Left ventricle myocardium superior (tissue), 1 donor: Measurements from ENCODE around the gene EDC4. TPM values are rescaled to one million over a fixed set of nuclear protein-coding genes. Genes with fewer than 3 reads are reported as not detected.

Experiments
- ATAC-seq: fragments of 200-7000 bp; cut with Tn5 transposase; one replicate; pipeline ENCODE4 v1.9.1; 2020; ENCODE audit warnings: mild to moderate bottlenecking, moderate library complexity
- DNase-seq: peaks from one replicate; pipeline ENCODE4 v3.0.0-alpha.2; 2020
- intact Hi-C: fragments of 100-400 bp; cut with micrococcal nuclease; formaldehyde crosslinking; loops from one replicate; pipeline ENCODE4 v1.11.0; 2022
- total RNA-seq: library from RNA; stranded (reverse); fragmentation: NEBNext Ultra II Directional; extraction: Animal tissue kit (Norgen Biotek cat#: 25700); gene quantifications from one replicate; pipeline ENCODE4 v1.2.1, GENCODE V29; 2021
- donor health status: DM: no; HTN: yes; CAD: no; lungs with severe emphysema.

EDC4 gene
- total RNA-seq, 1 donor from 2014 or later = 31.8 TPM

DNA sequence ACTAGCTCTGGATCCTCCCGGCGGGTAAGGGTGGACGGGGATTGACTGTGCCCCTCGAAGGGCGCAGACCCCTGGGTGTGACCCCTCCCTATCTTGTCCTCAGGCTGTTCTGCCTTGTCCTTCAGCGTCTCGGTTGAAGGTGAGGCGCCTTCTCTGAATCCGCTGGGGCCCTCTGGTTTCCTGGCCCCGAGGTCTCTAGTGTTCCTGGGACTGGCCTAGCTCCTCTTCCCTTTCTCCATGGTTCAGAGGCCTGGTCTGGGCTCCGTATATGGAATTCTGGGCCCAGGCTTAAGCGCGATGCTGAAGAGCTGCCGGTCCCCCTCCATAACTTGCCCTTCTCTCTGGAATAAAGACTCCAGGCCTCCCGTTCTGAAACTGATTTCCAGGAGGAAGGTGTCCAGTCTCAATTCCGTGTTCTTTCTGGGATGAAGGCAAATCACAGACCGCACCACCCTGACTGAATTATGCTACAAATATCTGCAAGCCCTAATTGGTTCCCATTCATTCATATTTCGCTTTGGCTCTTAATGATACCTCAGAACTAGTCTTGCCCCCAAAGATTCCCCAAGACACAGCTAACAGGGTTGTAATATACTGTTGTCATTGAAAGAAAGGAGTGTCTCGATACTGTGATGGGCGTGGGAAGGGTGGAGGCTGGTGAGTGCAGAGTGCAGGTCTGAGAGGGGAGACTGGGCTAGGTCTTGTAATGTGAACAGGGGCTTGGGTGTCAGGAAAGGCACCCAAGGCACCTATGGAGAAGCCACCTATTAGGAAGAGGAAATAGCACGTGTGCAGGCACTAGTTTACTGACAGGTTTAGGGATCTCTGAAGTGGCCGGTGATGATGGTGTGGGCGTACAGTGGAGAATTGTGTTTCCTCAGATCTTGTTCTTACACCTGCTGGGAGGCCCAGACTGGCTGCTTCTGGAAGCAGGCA, 851 bp downstream of the EDC4 start:
- intact Hi-C loops = no loop called here
- ATAC-seq = no peak

DNA sequence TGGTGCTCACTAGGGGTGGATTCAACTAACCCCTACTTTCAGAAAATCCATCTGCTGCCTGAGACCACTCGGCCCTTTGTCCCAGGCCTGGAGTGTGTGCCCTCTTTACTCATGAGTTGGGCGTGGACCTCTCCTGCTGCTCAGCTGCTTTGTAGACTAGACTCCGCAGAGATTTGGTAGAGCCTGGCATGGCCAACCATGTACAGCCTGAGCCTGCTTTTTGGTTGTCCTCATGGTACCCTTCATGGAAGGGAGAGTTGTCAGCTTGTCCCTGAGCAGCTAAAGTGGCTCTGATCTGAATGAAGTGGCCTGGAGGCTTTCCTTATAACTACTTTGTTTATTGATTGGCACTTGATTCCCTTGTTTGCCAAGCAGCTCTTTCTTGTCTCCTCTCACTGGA, 1.5 kb downstream of the EDC4 start:
- no peak for DNase-seq
- ATAC-seq = no peak
- intact Hi-C loops = no loop called here

More for the DNA sequence above, 851 bp downstream of the EDC4 start:
- no peak for DNase-seq

DNA sequence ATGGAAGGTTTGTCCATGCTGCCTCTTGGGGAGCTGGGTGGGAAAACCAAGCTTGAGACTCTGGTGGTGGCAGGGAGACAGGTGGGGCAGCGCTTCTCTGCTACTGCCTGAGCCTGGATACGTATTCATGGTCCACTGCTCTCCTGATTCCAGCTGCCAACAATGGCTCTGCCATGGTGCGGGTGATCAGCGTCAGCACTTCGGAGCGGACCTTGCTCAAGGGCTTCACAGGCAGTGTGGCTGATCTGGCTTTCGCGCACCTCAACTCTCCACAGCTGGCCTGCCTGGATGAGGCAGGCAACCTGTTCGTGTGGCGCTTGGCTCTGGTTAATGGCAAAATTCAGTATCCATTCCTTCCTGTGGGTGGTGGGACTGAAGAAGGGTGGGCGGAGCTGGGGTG, 4.2 kb downstream of the EDC4 start:
- intact Hi-C loops = no loop called here
- ATAC-seq = no peak
- no peak for DNase-seq

DNA sequence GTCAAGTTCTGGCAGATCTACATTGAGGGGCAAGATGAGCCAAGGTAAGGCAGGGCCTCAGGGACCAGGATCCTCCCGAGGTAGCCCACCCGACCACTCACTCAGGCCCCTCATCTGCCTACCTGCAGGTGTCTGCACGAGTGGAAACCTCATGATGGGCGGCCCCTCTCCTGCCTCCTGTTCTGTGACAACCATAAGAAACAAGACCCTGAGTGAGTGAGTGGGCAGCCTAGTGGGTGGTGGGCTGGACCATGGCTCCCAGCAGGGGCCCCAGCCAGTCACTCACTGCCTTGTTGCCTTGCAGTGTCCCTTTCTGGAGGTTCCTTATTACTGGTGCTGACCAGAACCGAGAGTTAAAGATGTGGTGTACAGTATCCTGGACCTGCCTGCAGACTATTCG, 5.4 kb downstream of the EDC4 start:
- ATAC-seq = no peak
- DNase-seq = no peak
- intact Hi-C loops = no loop called here

DNA sequence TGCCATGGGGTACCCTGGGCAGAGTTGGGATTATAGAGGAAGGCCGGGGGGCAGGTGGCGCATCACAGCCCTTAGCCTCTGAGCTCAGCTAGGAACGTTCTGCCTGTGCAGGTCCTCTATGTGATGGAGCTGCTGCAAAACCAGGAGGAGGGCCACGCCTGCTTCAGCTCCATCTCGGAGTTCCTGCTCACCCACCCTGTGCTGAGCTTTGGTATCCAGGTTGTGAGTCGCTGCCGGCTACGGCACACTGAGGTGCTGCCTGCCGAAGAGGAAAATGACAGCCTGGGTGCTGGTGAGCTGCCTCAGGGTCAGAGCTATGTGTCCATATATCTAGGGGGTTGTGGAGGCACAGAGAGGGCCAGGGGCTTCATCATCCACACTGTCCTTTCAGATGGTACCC, 6.0 kb downstream of the EDC4 start:
- DNase-seq = no peak
- ATAC-seq = no peak
- intact Hi-C loops = no loop called here

DNA sequence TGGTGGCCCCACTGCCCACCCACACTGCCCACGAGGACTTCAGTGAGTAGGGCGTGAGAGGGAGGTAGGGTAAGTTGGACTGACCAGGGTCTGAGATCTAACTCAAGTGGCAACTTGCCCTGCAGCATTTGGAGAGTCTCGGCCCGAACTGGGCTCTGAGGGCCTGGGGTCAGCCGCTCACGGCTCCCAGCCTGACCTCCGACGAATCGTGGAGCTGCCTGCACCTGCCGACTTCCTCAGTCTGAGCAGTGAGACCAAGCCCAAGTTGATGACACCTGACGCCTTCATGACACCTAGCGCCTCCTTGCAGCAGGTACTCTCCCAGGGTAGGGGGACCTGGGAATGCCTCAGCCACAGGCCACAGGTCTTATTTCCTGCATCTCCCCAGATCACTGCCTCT, 6.6 kb downstream of the EDC4 start:
- DNase-seq = no peak
- ATAC-seq = no peak
- intact Hi-C loops = no loop called here

DNA sequence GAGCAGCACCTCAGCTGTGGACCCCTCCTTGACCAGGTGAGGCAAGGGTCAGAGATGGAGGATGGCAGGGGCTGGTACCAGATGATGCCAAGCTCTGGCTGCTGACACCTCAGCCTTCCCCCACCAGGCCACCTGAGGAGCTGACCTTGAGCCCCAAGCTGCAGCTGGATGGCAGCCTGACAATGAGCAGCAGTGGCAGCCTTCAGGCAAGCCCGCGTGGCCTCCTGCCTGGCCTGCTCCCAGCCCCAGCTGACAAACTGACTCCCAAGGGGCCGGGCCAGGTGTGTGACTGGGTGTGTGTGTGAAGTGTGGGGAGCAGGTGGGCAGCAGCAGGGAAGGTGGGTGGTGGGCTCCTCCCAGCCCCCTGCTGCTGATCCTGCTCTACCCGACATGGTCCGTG, 7.1 kb downstream of the EDC4 start:
- DNase-seq (no peak), ATAC-seq (no peak)
- intact Hi-C loops = no loop called here

DNA sequence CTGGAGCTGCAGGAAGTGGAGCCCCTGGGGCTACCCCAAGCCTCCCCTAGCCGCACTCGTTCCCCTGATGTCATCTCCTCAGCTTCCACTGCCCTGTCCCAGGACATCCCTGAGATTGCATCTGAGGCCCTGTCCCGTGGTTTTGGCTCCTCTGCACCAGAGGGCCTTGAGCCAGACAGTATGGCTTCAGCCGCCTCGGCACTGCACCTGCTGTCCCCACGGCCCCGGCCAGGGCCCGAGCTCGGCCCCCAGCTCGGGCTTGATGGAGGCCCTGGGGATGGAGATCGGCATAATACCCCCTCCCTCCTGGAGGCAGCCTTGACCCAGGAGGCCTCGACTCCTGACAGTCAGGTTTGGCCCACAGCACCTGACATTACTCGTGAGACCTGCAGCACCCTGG, 7.7 kb downstream of the EDC4 start:
- intact Hi-C loops = no loop called here
- ATAC-seq (no peak), DNase-seq (no peak)

DNA sequence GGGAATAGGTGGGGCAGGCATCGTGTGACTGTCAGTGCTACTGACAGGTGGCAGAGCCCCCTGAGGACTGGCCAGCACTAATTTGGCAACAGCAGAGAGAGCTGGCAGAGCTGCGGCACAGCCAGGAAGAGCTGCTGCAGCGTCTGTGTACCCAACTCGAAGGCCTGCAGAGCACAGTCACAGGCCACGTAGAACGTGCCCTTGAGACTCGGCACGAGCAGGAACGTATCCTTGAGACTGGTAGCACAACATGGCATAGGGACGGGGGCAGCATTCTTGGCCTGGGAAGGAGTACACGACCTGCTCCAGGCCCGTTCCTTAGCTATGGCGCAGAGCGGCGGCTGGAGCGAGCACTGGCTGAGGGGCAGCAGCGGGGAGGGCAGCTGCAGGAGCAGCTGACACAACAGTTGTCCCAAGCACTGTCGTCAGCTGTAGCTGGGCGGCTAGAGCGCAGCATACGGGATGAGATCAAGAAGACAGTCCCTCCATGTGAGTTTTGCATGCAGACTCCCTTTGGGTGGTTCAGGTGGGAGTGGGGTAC, 8.8 kb downstream of the EDC4 start:
- DNase-seq (peak; percentile 79), ATAC-seq (peak; percentile 66)
- intact Hi-C loops = no loop called here

DNA sequence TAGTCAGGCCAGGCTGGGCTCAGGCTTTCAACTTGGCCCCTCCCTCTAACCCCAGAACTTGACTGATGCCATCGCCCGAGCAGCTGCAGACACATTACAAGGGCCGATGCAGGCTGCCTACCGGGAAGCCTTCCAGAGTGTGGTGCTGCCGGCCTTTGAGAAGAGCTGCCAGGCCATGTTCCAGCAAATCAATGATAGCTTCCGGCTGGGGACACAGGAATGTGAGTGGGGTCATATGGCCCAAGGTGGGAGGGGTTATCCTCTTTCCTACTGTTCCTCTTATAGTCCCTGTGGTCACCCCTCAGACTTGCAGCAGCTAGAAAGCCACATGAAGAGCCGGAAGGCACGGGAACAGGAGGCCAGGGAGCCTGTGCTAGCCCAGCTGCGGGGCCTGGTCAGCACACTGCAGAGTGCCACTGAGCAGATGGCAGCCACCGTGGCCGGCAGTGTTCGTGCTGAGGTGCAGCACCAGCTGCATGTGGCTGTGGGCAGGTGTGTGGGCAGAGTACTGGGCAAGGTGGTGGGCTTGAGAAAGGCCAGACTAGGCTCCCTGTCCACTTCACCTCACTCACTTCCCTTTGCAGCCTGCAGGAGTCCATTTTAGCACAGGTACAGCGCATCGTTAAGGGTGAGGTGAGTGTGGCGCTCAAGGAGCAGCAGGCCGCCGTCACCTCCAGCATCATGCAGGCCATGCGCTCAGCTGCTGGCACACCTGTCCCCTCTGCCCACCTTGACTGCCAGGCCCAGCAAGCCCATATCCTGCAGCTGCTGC, 9.7 kb downstream of the EDC4 start:
- intact Hi-C loops = no loop called here
- ATAC-seq = peak; percentile 79
- peak; percentile 80 for DNase-seq

DNA sequence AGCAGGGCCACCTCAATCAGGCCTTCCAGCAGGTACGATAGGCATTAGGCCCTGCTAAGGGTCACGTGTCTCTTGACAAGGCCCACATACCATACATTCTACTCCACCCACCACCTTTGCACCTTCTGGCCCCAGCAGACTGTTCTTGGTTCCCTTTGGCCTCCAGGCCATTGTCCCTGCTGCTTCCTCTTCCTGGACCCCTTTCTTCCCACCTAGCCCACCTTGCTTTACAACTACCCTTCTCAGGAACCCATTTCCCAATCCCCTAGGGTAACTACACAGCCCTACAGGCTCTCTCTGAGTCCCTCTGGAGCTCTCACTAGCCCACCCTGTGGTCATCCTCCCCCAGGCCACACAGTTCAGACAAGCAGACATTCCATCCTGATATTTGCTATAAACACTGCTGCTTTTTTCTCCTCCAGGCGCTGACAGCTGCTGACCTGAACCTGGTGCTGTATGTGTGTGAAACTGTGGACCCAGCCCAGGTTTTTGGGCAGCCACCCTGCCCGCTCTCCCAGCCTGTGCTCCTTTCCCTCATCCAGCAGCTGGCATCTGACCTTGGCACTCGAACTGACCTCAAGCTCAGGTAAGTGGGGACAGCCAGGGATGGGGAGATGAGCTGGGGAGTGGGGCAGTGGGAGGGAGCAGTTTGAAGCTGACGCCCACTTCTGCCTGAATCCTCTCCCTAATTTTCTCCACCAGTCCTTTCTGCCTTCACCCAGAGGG, 10.5 kb downstream of the EDC4 start:
- DNase-seq = no peak

DNA sequence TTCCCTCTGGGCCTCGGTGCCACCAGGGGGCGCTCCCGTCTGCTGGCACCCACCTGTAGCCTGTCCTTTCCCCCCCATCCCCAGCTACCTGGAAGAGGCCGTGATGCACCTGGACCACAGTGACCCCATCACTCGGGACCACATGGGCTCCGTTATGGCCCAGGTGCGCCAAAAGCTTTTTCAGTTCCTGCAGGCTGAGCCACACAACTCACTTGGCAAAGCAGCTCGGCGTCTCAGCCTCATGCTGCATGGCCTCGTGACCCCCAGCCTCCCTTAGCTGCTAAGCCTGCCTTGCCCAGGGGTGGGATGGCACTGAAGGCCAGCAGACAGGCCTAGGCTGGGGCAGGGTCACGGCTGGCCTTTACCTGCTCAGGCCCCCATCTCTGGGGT, 11.0 kb downstream of the EDC4 start:
- intact Hi-C loops = no loop called here
- DNase-seq = peak; percentile 79
- ATAC-seq = peak; percentile 26

More for the DNA sequence above, 10.5 kb downstream of the EDC4 start:
- no peak for ATAC-seq
- intact Hi-C loops = no loop called here

DNA sequence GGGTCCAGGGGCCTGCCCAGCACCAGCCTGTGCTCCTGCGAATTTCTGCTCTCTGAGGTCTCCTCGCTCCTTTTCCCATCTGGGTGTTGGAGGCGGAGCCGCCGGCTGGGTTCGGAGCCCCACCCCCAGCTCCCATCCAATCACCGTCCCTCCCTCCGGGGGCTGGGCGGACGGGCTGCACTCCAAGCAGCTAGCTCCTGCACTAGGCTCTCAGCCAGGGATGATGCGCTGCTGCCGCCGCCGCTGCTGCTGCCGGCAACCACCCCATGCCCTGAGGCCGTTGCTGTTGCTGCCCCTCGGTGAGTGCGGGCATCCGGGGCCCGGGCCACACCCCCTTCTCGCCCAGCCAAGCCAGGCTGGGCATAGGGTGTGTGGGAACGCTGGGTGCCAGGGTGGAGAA, 11.8 kb downstream of the EDC4 start, which contains the start of gene NRN1L:
NRN1L (plus strand) TSS at position 202 of the 400 bp plus-strand sequence; CDS start at position 221, 19 bp downstream.
- DNase-seq (peak; percentile 94), ATAC-seq (peak; percentile 74)
- intact Hi-C loops = no loop called here

DNA sequence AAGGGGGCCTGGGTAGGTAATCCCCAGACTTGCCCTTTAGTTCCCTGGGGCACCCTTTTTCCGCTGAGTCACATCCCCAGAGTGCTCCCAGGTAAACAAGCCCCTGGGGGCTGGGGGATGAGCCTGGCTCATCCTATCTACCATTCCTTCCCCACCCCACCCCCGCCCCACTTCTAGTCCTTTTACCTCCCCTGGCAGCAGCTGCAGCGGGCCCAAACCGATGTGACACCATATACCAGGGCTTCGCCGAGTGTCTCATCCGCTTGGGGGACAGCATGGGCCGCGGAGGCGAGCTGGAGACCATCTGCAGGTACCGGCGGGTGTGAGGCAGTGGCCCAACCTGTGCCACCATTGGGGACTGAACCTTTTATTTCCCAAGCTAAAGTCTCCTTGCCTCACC, 12.7 kb downstream of the EDC4 start:
- ATAC-seq = no peak
- intact Hi-C loops = no loop called here
- no peak for DNase-seq

DNA sequence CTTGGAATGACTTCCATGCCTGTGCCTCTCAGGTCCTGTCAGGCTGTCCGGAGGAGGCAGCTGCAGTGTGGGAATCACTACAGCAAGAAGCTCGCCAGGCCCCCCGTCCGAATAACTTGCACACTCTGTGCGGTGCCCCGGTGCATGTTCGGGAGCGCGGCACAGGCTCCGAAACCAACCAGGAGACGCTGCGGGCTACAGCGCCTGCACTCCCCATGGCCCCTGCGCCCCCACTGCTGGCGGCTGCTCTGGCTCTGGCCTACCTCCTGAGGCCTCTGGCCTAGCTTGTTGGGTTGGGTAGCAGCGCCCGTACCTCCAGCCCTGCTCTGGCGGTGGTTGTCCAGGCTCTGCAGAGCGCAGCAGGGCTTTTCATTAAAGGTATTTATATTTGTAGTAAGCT, 13.1 kb downstream of the EDC4 start:
- intact Hi-C loops = no loop called here
- no peak for ATAC-seq

DNA sequence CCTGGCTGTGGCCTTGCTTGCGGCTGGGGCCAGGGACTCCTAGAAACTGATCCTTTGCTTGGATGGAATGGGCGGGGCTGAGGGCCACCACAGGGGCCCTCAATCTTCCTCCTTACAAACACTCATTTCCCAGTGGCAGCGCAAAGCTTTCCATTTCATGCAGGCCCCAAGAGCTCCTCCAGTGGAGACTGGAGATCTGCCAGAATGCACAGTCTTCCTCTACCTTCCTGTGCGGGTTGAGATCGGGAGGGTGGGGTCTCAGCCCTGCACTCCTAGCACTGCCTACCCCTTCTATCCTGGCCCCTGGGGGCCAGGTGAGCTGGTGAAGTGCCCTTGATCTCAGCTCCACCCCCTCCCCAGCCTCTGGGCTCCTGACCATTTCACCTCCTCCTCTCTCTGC, 13.5 kb downstream of the EDC4 start:
- no peak for DNase-seq
- intact Hi-C loops = no loop called here
- no peak for ATAC-seq

More for the DNA sequence above, 13.1 kb downstream of the EDC4 start:
- DNase-seq = no peak

DNA sequence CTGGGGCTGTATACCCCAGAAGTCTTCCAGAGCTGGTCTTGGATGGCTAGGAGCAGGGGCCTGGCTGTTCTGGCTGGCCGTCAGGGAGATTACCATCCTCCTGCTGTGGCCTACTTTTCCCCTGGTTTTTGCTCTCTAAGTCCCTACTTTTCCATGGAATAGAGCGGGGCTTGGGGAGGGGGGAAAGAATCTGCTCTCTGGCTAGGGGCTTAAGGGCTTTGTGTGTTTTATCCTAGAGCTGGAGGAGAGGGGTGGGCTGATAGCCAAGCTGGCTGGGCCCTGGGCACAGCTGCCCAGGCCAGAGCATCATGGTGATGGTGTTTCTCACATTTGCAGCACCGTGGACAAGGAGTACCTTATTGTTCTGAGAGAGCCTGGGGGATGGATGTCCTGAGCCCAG, 15.5 kb downstream of the EDC4 start:
- no peak for DNase-seq
- intact Hi-C loops = no loop called here
- no peak for ATAC-seq

DNA sequence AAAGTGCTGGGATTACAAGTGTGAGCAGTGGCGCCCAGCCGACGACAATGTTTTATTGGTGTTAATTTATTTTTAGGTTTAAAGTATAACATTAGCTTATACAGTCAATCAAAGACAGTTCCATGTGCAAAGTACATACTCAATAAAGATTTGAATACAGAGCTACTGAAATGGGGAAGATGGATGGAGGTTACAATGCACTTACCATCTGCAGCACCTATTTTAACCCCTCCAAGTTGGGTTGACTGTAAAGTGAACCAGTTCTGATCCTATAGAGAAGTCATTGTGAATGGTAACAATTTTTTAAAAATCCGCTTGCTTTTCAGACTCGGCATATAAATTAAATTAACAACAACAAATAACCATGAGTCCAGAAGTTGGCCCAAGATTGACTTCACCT, 19.5 kb downstream of the EDC4 start:
- intact Hi-C loops = no loop called here
- no peak for DNase-seq
- ATAC-seq = no peak
